Uterine smooth muscle cell (primary cell): ENCODE data around the gene RPL13A. TPM values are rescaled to one million over a fixed set of nuclear protein-coding genes. Genes with fewer than 3 reads are reported as not detected.

Source experiments
- total RNA-seq: library from RNA; depleted of rRNA; stranded (reverse); fragments of >200 nt; gene quantifications from 2 replicates; pipeline ENCODE4 v1.2.3, GENCODE V29; 2014

RPL13A gene
- 1,950 and 2,937 TPM in 2 replicates for total RNA-seq

DNA sequence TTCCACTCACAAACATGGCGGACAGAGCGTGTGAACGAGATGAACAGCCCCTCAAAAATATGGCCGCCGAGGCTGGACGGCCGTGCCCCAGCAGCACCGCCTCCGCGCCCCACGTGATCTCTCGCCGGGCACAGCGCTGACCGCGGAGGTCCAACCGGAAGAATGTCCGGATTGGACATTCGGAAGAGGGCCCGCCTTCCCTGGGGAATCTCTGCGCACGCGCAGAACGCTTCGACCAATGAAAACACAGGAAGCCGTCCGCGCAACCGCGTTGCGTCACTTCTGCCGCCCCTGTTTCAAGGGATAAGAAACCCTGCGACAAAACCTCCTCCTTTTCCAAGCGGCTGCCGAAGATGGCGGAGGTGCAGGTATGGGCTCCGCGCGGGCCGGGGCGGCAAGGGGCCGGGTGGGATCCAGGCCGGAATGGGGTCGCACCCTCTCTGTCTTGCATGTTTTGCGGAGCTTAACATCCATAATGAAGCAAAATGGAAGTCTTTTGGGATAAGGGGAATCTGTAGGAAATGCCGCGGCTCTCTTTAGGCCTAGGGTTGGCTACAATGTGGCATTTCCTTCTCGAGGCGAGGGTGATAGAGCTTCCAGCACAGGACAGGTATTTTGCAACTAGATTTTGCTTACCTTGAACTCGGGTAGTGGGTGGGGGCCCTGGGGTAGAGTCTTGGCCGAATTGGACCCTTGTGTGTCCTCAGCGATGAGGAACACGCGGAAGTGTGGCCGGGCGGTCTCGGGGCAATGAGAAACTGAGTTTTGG lies at the start of gene RPL13A:
TSS of gene RPL13A (plus strand) at position 332 of the 769 bp plus-strand sequence. CDS start at position 354, 22 bp downstream.

GRCh38 chr19:49441210-49441959 lies 46.0 kb upstream of the RPL13A start, which contains the start of gene SLC17A7:
Gene SLC17A7, minus strand, starts transcription at chr19:49441527. Its CDS starts 148 bp downstream, at chr19:49441379.

DNA sequence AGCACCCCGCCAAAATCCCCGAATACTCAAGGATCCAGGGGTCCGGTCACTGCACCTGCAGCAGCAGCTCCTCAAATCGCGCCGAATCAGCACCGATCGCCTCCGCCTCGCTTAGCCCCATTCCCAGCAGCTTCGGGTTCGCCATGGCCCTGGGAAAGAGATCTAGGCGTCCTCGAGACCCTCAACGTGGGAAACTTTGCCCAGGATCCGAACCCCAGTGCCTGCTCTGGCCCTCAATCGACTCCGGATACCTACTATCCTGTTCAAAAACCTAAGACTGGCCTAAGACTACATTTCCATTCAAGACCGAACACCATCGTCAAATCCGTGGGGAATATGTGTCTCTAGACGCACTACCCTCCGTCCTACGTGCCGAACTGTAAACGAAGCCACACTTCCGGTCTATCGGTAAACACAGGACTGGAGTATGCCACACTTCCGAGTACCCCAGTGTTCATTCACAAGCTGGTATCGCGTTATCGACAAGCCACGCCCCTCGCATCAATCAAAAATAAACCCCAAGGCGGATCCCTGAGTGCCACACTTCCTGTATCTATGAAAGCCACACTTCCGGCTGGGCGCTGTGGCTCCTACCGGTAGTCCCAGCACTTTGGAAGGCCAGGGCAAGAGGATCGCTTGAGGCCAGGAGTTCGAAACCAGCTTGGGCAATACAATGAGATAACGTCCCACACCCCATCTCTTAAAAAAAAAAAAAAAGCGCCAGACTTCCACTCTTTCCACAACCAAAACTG lies 35.8 kb upstream of the RPL13A start, which contains the start of gene PIH1D1:
TSS of gene PIH1D1 (minus strand) at position 385 of the 752 bp plus-strand sequence. CDS start at position 145, 240 bp downstream.

DNA sequence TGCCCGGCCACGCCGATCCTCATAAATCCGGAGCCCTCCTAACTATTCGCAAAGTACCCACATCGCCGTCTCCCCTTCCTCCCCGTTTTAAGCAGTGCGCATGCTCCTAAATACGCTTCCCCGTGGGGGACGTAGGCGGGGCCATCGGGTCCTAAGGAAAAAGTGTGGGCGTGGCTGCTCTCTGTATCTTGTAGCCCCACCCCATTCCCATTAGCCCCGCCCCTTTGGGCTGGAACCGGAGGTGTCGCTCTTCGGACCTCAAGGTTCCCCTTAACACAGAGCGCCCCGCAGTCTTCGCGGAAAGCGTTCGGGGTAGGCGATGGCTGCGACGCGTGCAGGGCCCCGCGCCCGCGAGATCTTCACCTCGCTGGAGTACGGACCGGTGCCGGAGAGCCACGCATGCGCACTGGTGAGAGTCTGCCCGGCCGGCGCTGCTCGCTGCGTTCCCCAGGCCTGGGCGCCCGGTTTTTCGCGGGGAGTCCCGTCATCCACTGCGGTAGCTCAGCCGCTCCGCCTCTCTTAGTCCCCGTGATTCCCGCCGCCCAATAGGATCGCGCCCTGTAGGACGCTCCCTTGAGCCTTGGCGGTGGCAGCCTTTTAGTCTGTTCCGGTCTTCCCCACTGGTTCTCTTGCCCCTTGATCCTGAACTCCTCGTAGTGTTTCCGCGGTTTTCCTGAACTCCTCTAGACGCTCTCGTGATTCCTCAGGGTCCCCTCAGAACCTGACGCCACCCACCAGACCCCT lies 34.2 kb upstream of the RPL13A start, which contains the start of gene ALDH16A1:
TSS of gene ALDH16A1 (plus strand) at position 213 of the 744 bp plus-strand sequence. CDS start at position 320, 107 bp downstream.

GRCh38 chr19:49473868-49474541 lies 13.4 kb upstream of the RPL13A start, which contains the start of gene FLT3LG:
Gene FLT3LG, plus strand, starts transcription at chr19:49474215. Its CDS starts 425 bp downstream, at chr19:49474640.

Other genes with a start within 250 kb of the RPL13A start
- gene SLC6A16, start 162.4 kb upstream of the RPL13A start, total RNA-seq = under 0.01 TPM in 2 replicates
- 0.12 TPM in 1 of 2 replicates, not detected in the other for gene CD37, start 152.2 kb upstream of the RPL13A start, total RNA-seq
- gene TEAD2, start 125.2 kb upstream of the RPL13A start, total RNA-seq = 13.7 and 15.6 TPM in 2 replicates
- 0.25 and 0.33 TPM in 2 replicates for gene DKKL1, start 123.7 kb upstream of the RPL13A start, total RNA-seq
- gene KASH5, start 99.4 kb upstream of the RPL13A start, total RNA-seq = not detected in 2 replicates
- not detected in 2 replicates for gene PTH2, start 64.2 kb upstream of the RPL13A start, total RNA-seq
- 0.11 TPM in 1 of 2 replicates, not detected in the other for gene GFY, start 62.2 kb upstream of the RPL13A start, total RNA-seq
- not detected in 2 replicates for gene SLC17A7, start 46.1 kb upstream of the RPL13A start, total RNA-seq
- 105 and 127 TPM in 2 replicates for gene PIH1D1, start 35.8 kb upstream of the RPL13A start, total RNA-seq
- 33.4 and 53.8 TPM in 2 replicates for gene ALDH16A1, start 34.4 kb upstream of the RPL13A start, total RNA-seq
- 2.5 and 2.6 TPM in 2 replicates for gene FLT3LG, start 13.4 kb upstream of the RPL13A start, total RNA-seq
- gene RPS11, start 8.8 kb downstream of the RPL13A start, total RNA-seq = 2,278 and 3,023 TPM in 2 replicates
- gene FCGRT, start 25.1 kb downstream of the RPL13A start, total RNA-seq = 21.7 and 56.0 TPM in 2 replicates
- gene RCN3, start 40.4 kb downstream of the RPL13A start, total RNA-seq = 136 and 287 TPM in 2 replicates
- gene NOSIP, start 92.9 kb downstream of the RPL13A start, total RNA-seq = 58.2 and 78.7 TPM in 2 replicates
- 0.33 and 0.75 TPM in 2 replicates for gene PRRG2, start 93.7 kb downstream of the RPL13A start, total RNA-seq
- 2.4 and 3.1 TPM in 2 replicates for gene PRR12, start 103.6 kb downstream of the RPL13A start, total RNA-seq
- 41.3 and 58.6 TPM in 2 replicates for gene RRAS, start 152.5 kb downstream of the RPL13A start, total RNA-seq
- gene SCAF1, start 154.6 kb downstream of the RPL13A start, total RNA-seq = 17.3 and 18.1 TPM in 2 replicates
- gene IRF3, start 178.2 kb downstream of the RPL13A start, total RNA-seq = 43.1 and 45.6 TPM in 2 replicates
- gene BCL2L12, start 178.3 kb downstream of the RPL13A start, total RNA-seq = 3.2 and 7.5 TPM in 2 replicates
- 325 and 532 TPM in 2 replicates for gene PRMT1, start 189.7 kb downstream of the RPL13A start, total RNA-seq
- 0.66 and 0.87 TPM in 2 replicates for gene ADM5, start 202.0 kb downstream of the RPL13A start, total RNA-seq
- 15.6 and 25.6 TPM in 2 replicates for gene CPT1C, start 203.5 kb downstream of the RPL13A start, total RNA-seq